Suprapubic skin (tissue), 4 donors: ENCODE measurements around the gene TADA3. TPM values are rescaled to one million over a fixed set of nuclear protein-coding genes. Genes with fewer than 3 reads are reported as not detected.

Experiments
- DNase-seq, 2 donors: peaks; one replicate each; pipeline ENCODE4 v3.0.0-alpha.2; 2019; ENCODE audit warnings: low spot score in 2 of 2
- H3K27ac ChIP-seq: fragments of 200-600 bp; sonication (generic); one replicate; pipeline ENCODE4 v1.5.1; 2019
- H3K27me3 ChIP-seq: fragments of 200-600 bp; sonication (generic); one replicate; pipeline ENCODE4 v1.5.1; 2019
- H3K36me3 ChIP-seq: fragments of 200-600 bp; sonication (generic); one replicate; pipeline ENCODE4 v1.5.1; 2019
- H3K4me1 ChIP-seq: fragments of 200-600 bp; sonication (generic); one replicate; pipeline ENCODE4 v1.5.1; 2019
- H3K4me3 ChIP-seq: fragments of 200-600 bp; sonication (generic); one replicate; pipeline ENCODE4 v1.5.1; 2019; ENCODE audit warnings: mild to moderate bottlenecking
- H3K9me3 ChIP-seq: fragments of 200-600 bp; sonication (generic); one replicate; pipeline ENCODE4 v1.5.1; 2019
- CTCF ChIP-seq, 2 donors: fragments of 200-600 bp in 1 of 2; fragments of 450-650 bp in 1 of 2; sonication (generic) in 1 of 2; IDR thresholded peaks; one replicate each; pipeline ENCODE4 v1.5.1; 2016 to 2019; ENCODE audit warnings: antibody characterized with exemption in 2 of 2, mild to moderate bottlenecking in 1 of 2, moderate library complexity in 1 of 2
- EP300 ChIP-seq: sonication (generic); formaldehyde crosslinking; IDR thresholded peaks from one replicate; pipeline ENCODE4 v1.6.1; 2017; ENCODE audit warnings: antibody characterized with exemption
- POLR2A ChIP-seq, 2 donors: fragments of 450-650 bp; IDR thresholded peaks; one replicate each; pipeline ENCODE4 v1.6.1; 2017; ENCODE audit warnings: antibody characterized with exemption in 2 of 2, mild to moderate bottlenecking in 2 of 2, moderate library complexity in 2 of 2
- POLR2AphosphoS5 ChIP-seq, 3 donors: sonication (generic); formaldehyde crosslinking; IDR thresholded peaks; one replicate each; pipeline ENCODE4 v1.6.1; 2017; ENCODE audit warnings: antibody characterized with exemption in 3 of 3
- WGBS: methylation state at CpG from one replicate; pipeline ENCODE4 v1.1.5; 2018; 5-methylcytosine and 5-hydroxymethylcytosine counted together
- total RNA-seq, 4 donors: library from RNA; depleted of rRNA; stranded (reverse); fragments of >200 nt; gene quantifications; one replicate each; pipeline ENCODE4 v1.1.0, GENCODE V29; 2016

The TADA3 gene
- total RNA-seq, 4 donors from 2014 or later = 27.6 to 45.0 (median 38.8) TPM

- DNase-seq = no peak
- no peak overlapping the region for H3K27ac ChIP-seq
- no peaks in the 10 kb centered on the region for H3K27me3 ChIP-seq
- no peaks in the 10 kb centered on the region for H3K9me3 ChIP-seq
- H3K4me3 ChIP-seq = no peak overlapping the region
- peaks cover 58% of the 10 kb centered on the region for H3K36me3 ChIP-seq
- no peaks in the 10 kb centered on the region for H3K4me1 ChIP-seq
- WGBS = 77% methylated on average over 18 of the region's 18 CpGs
- TF ChIP-seq POLR2AphosphoS5 (IDR thresholded peaks at IDR 0.05) = no peak
- TF ChIP-seq POLR2A (IDR thresholded peaks at IDR 0.05) = no peak
- TF ChIP-seq CTCF (IDR thresholded peaks at IDR 0.05) = no peak
- TF ChIP-seq EP300 = no peak
Observed at GRCh38 chr3:9834520-9835380, 42.5 kb upstream of the TADA3 start.

GRCh38 chr3:9833078-9833477 is 40.8 kb upstream of the TADA3 start:
- Histone ChIP-seq H3K9me3 (no peaks in the 10 kb centered on the region), H3K27me3 (no peaks in the 10 kb centered on the region), H3K36me3 (peaks cover 59% of the 10 kb centered on the region), H3K4me3 (no peak overlapping the region), H3K4me1 (no peaks in the 10 kb centered on the region), H3K27ac (no peak overlapping the region)
- no peak for DNase-seq
- WGBS = 90% methylated on average over 6 of the region's 9 CpGs
- no peak for TF ChIP-seq POLR2AphosphoS5 (IDR thresholded peaks at IDR 0.05)

DNA sequence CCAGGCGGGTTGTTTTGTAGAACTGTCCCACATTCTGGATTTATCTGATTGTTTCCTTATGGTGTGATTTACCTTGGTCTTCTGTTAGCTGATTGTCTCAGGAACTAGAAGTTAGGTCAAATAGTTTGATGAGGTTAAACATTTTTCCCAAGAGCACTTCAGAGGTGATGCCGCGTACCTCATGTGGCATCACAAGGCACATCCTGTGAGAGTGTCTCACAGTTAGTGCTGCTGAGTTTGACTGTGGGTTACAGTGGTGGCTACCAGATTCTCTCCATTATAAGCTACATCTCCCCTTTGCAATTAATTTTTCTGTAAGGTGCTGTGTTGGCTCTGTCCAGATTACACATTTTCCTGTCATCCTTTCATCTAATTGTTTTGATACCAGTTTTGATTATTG is 39.0 kb upstream of the TADA3 start:
- TF ChIP-seq POLR2AphosphoS5 (IDR thresholded peaks at IDR 0.05) (no peak), EP300 (no peak), POLR2A (IDR thresholded peaks at IDR 0.05) (no peak), CTCF (IDR thresholded peaks at IDR 0.05) (no peak)
- Histone ChIP-seq H3K27ac (no peak overlapping the region), H3K4me1 (no peaks in the 10 kb centered on the region), H3K4me3 (no peak overlapping the region), H3K27me3 (no peaks in the 10 kb centered on the region), H3K36me3 (peaks cover 65% of the 10 kb centered on the region), H3K9me3 (no peaks in the 10 kb centered on the region)
- WGBS = 88% methylated on average over 3 of the region's 3 CpGs
- no peak for DNase-seq

- 93% methylated on average over 13 of the region's 17 CpGs for WGBS
- H3K27ac ChIP-seq = no peak overlapping the region
- no peaks in the 10 kb centered on the region for H3K4me1 ChIP-seq
- TF ChIP-seq CTCF (IDR thresholded peaks at IDR 0.05) = no peak
- no peak for TF ChIP-seq EP300
- TF ChIP-seq POLR2A (IDR thresholded peaks at IDR 0.05) = no peak
- no peak for TF ChIP-seq POLR2AphosphoS5 (IDR thresholded peaks at IDR 0.05)
- H3K9me3 ChIP-seq = no peaks in the 10 kb centered on the region
- H3K36me3 ChIP-seq = peaks cover 50% of the 10 kb centered on the region
- no peak overlapping the region for H3K4me3 ChIP-seq
- no peak for DNase-seq
- no peaks in the 10 kb centered on the region for H3K27me3 ChIP-seq
Observed at GRCh38 chr3:9828801-9829755, 36.8 kb upstream of the TADA3 start.

DNA sequence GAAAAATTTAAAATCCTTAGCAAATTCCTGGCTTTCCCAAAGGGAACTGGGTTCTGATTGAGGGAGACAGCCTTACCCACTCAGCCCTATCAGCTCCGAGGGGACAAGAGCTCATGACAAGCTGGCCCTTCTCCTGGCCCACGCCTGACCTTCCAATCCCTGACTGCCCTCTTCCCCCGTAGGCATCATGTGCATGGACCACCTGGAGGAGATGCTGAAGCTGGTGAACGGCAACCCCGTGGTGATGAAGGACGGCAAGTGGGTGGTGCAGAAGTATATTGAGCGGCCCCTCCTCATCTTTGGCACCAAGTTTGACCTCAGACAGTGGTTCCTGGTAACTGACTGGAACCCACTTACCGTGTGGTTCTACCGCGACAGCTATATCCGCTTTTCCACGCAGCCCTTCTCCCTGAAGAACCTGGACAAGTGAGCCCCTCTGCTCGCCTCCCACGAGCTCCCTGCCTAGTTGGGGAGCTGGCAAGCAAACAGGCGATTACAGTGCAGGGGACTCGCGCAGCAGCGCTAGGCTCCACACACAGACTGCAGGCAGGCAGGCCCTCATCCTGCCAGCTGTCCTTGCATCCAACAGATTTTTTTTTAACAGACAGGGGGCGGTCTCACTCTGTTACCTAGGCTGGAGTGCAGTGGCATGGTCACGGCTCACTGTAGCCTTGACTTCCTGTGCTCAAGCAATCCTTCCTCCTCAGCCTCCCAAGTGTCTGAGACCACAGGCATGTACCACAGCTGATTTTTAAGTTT is 34.7 kb upstream of the TADA3 start:
- Histone ChIP-seq H3K9me3 (no peaks in the 10 kb centered on the region), H3K27me3 (no peaks in the 10 kb centered on the region), H3K4me3 (no peak overlapping the region), H3K4me1 (no peaks in the 10 kb centered on the region), H3K36me3 (peaks cover 33% of the 10 kb centered on the region), H3K27ac (no peak overlapping the region)
- TF ChIP-seq POLR2AphosphoS5 (IDR thresholded peaks at IDR 0.05) = no peak
- TF ChIP-seq POLR2A (IDR thresholded peaks at IDR 0.05) = no peak
- no peak for TF ChIP-seq CTCF (IDR thresholded peaks at IDR 0.05)
- TF ChIP-seq EP300 = no peak
- WGBS = 86% methylated on average over 20 of the region's 20 CpGs
- no peak for DNase-seq
